CD4-positive, alpha-beta T cell (primary cell): Measurements from ENCODE around the gene CEP112. TPM values are rescaled to one million over a fixed set of nuclear protein-coding genes. Genes with fewer than 3 reads are reported as not detected.

Experiments used
- ATAC-seq: fragments of 200-7000 bp; cut with Tn5 transposase; one replicate; pipeline ENCODE4 v1.10.0; 2022; ENCODE audit warnings: mild to moderate bottlenecking; ENCODE audit not compliant: poor library complexity
- CTCF ChIA-PET: fragments of 350-600 bp; sonication (Branson Sonifier 250); formaldehyde crosslinking; loops from one replicate; lab custom pipeline; 2021; ENCODE audit warnings: antibody characterized with exemption, inconsistent platforms; lab: Charles Lee
- POLR2A ChIA-PET: fragments of 350-600 bp; sonication (Branson Sonifier 250); formaldehyde crosslinking; loops from one replicate; lab custom pipeline; 2021; ENCODE audit warnings: antibody characterized with exemption, inconsistent platforms; lab: Charles Lee
- DNase-seq, 14 experiments: peaks; one replicate each; pipeline ENCODE4 v3.0.0-alpha.2; 2013 to 2020; ENCODE audit warnings: mixed read lengths in 2 of 14
- H3K27ac ChIP-seq, 2 donors: one replicate each; pipeline versions ENCODE4 v1.5.1 to v1.7.0; 2013; ENCODE audit warnings: low read length in 2 of 2, low read depth in 1 of 2, mild to moderate bottlenecking in 1 of 2
- H3K27me3 ChIP-seq, 2 experiments: 1 replicate in 1 of 2; 2 replicates in 1 of 2; pipeline versions ENCODE4 v1.6.1 to v1.7.0; 2013; ENCODE audit warnings: low read length in 2 of 2, control low read depth in 1 of 2, mild to moderate bottlenecking in 1 of 2, moderate library complexity in 1 of 2; ENCODE audit not compliant: insufficient read depth in 2 of 2, control insufficient read depth in 1 of 2
- H3K36me3 ChIP-seq: one replicate; pipeline ENCODE4 v1.6.1; 2013; ENCODE audit warnings: low read length, control low read depth; ENCODE audit not compliant: insufficient read depth
- H3K4me1 ChIP-seq: one replicate; pipeline ENCODE4 v1.6.1; 2013; ENCODE audit warnings: low read length, control low read depth; ENCODE audit not compliant: insufficient read depth
- H3K4me3 ChIP-seq: one replicate; pipeline ENCODE4 v1.5.1; 2013; ENCODE audit warnings: mild to moderate bottlenecking, low read length, moderate library complexity
- H3K9me3 ChIP-seq, 2 experiments: 1 replicate in 1 of 2; 2 replicates in 1 of 2; pipeline versions ENCODE4 v1.6.1 to v1.7.0; 2013; ENCODE audit warnings: low read length in 2 of 2, mild to moderate bottlenecking in 2 of 2, control low read depth in 1 of 2, moderate library complexity in 1 of 2; ENCODE audit not compliant: control insufficient read depth in 1 of 2, insufficient read depth in 1 of 2
- H3K27ac Mint-ChIP-seq: one replicate; pipeline ENCODE4 v1.8.0; 2020; ENCODE audit warnings: mixed read lengths
- H3K27me3 Mint-ChIP-seq: one replicate; pipeline ENCODE4 v1.8.0; 2021; ENCODE audit warnings: mixed read lengths
- H3K36me3 Mint-ChIP-seq: one replicate; pipeline ENCODE4 v1.8.0; 2021; ENCODE audit warnings: low read depth, mixed read lengths
- H3K4me1 Mint-ChIP-seq: one replicate; pipeline ENCODE4 v1.8.0; 2021; ENCODE audit warnings: low read depth, mixed read lengths
- H3K4me3 Mint-ChIP-seq: one replicate; pipeline ENCODE4 v1.8.0; 2020; ENCODE audit warnings: mild to moderate bottlenecking, mixed read lengths
- H3K9me3 Mint-ChIP-seq: one replicate; pipeline ENCODE4 v1.8.0; 2020; ENCODE audit warnings: mixed read lengths
- CTCF ChIP-seq: fragments of 200-600 bp; IDR thresholded peaks from one replicate; pipeline ENCODE4 v1.8.0; 2022; ENCODE audit warnings: antibody characterized with exemption, mild to moderate bottlenecking
- intact Hi-C, 2 experiments: fragments of 100-400 bp; cut with DNase I in 1 of 2; cut with micrococcal nuclease in 1 of 2; formaldehyde crosslinking; loops; one replicate each; pipeline versions ENCODE4 v1.15.1 to v1.9.0; 2023 to 2025; cut with DNase I, micrococcal nuclease
- total RNA-seq, 174 experiments: library from RNA in 2 of 174; stranded (reverse) in 2 of 174; gene quantifications; one replicate each; pipeline ENCODE4 v1.2.3 and lab custom pipeline; 2021 to 2026

Gene CEP112
- total RNA-seq, 2 experiments from 2014 or later: 1.6 to 2.2 TPM

GRCh38 chr17:65953316-65954147 lies 238.4 kb downstream of the CEP112 start:
- no peak for ATAC-seq
- ChIA-PET CTCF (no interaction called here), POLR2A (no interaction called here)
- peaks cover 7% of the 10 kb centered on the region for H3K36me3 Mint-ChIP-seq
- Histone ChIP-seq H3K36me3 (no peaks in the 10 kb centered on the region), H3K27ac (no peak overlapping the region), H3K27me3 (no peaks in the 10 kb centered on the region), H3K9me3 (peaks cover 4% of the 10 kb centered on the region in 2 experiments), H3K4me1 (no peaks in the 10 kb centered on the region), H3K4me3 (no peak overlapping the region)
- intact Hi-C loops: no loop called here
- H3K4me3 Mint-ChIP-seq: no peak overlapping the region
- no peaks in the 10 kb centered on the region for H3K27me3 Mint-ChIP-seq
- H3K27ac Mint-ChIP-seq: no peak overlapping the region
- H3K9me3 Mint-ChIP-seq: peaks cover 14% of the 10 kb centered on the region
- H3K4me1 Mint-ChIP-seq: no peaks in the 10 kb centered on the region
- DNase-seq: no peak
- TF ChIP-seq CTCF: no peak

GRCh38 chr17:65952586-65952985 lies 239.3 kb downstream of the CEP112 start:
- no peaks in the 10 kb centered on the region for H3K4me1 Mint-ChIP-seq
- CTCF ChIA-PET: no interaction called here
- no peak for DNase-seq
- H3K27me3 Mint-ChIP-seq: no peaks in the 10 kb centered on the region
- peaks cover 14% of the 10 kb centered on the region for H3K9me3 Mint-ChIP-seq
- no peaks in the 10 kb centered on the region for H3K9me3 ChIP-seq
- no peak overlapping the region for H3K4me3 Mint-ChIP-seq
- no peak for ATAC-seq
- no peaks in the 10 kb centered on the region for H3K27me3 ChIP-seq
- H3K27ac Mint-ChIP-seq: no peak overlapping the region
- H3K27ac ChIP-seq: no peak overlapping the region
- POLR2A ChIA-PET: no interaction called here
- TF ChIP-seq CTCF: no peak
- intact Hi-C loops: no loop called here
- no peaks in the 10 kb centered on the region for H3K36me3 ChIP-seq
- H3K4me1 ChIP-seq: no peaks in the 10 kb centered on the region
- H3K36me3 Mint-ChIP-seq: peaks cover 7% of the 10 kb centered on the region
- H3K4me3 ChIP-seq: no peak overlapping the region

GRCh38 chr17:65952015-65952414 lies 239.9 kb downstream of the CEP112 start:
- Mint-ChIP-seq H3K9me3 (peaks cover 14% of the 10 kb centered on the region), H3K4me1 (no peaks in the 10 kb centered on the region), H3K36me3 (peaks cover 7% of the 10 kb centered on the region), H3K27ac (no peak overlapping the region), H3K27me3 (no peaks in the 10 kb centered on the region), H3K4me3 (no peak overlapping the region)
- H3K36me3 ChIP-seq: no peaks in the 10 kb centered on the region
- H3K4me3 ChIP-seq: no peak overlapping the region
- intact Hi-C loops: no loop called here
- no peak for ATAC-seq
- DNase-seq: no peak
- no peak overlapping the region for H3K27ac ChIP-seq
- POLR2A ChIA-PET: no interaction called here
- no peaks in the 10 kb centered on the region for H3K9me3 ChIP-seq
- CTCF ChIA-PET: no interaction called here
- no peak for TF ChIP-seq CTCF
- H3K4me1 ChIP-seq: no peaks in the 10 kb centered on the region
- H3K27me3 ChIP-seq: no peaks in the 10 kb centered on the region
